IPS-NIHi7 (cell line): ENCODE data around the gene BCL2L14.
"Not testable (repeated sequence)": the region's sequence is repeated elsewhere in the genome, so short reads cannot be mapped to it uniquely, and the experiment has no call there.

ENCODE experiments used
- DNase-seq: peaks from one replicate; pipeline ENCODE4 v3.0.0; 2012; ENCODE audit warnings: mixed read lengths; ENCODE audit errors: extremely low spot score

The BCL2L14 gene

GRCh38 chr12:12108441-12109058, 37.8 kb downstream of the BCL2L14 start:
- DNase-seq: no peak

DNA sequence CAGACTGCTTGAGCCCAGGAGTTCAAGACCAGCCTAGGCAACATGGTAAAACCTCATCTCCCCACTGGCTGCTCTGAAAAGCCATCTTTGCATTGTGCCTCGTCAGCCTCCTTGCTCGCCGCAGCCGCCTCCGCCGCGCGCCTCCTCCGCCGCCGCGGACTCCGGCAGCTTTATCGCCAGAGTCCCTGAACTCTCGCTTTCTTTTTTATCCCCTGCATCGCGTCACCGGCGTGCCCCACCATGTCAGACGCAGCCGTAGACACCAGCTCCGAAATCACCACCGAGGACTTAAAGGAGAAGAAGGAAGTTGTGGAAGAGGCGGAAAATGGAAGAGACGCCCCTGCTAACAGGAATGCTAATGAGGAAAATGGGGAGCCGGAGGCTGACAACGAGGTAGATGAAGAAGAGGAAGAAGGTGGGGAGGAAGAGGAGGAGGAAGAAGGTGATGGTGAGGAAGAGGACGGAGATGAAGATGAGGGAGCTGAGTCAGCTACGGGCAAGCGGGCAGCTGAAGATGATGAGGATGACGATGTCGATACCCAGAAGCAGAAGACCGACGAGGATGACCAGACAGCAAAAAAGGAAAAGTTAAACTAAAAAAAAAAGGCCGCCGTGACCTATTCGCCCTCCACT, 40.3 kb downstream of the BCL2L14 start:
- not testable (repeated sequence) for DNase-seq

GRCh38 chr12:12115514-12115913, 44.8 kb downstream of the BCL2L14 start:
- no peak for DNase-seq

GRCh38 chr12:12116677-12117076, 45.9 kb downstream of the BCL2L14 start:
- DNase-seq: no peak

GRCh38 chr12:12121061-12121460, 50.3 kb downstream of the BCL2L14 start:
- DNase-seq: no peak

DNA sequence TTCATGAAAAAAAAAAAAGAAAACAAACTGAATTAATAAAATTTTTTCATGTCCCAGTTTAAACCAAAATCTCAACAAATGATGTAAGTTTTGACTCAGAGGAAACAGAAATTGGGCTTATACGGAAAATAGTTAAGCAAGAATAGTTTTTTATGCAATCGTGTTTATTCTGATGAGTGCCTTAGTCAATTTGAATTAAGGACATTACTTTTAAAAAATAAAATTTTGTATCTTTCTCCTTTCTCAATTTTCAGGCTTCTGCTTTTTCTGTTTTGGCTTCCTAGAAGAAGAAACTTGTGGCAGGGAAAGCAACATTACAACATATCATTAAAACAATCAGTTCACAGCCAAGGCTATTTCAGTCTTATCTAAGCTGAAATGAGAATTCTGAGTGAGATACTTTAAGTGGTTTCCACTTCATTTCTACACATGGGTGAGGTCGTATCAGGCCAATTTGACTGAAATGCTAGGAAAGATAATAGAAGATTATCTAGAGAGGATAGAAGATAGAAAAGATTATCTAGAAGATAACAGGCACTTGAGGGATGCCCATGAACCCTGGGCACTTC, 52.4 kb downstream of the BCL2L14 start:
- no peak for DNase-seq

- no peak for DNase-seq
Observed at GRCh38 chr12:12126551-12126950, 55.8 kb downstream of the BCL2L14 start.

GRCh38 chr12:12127304-12127703, 56.6 kb downstream of the BCL2L14 start:
- DNase-seq: no peak

DNA sequence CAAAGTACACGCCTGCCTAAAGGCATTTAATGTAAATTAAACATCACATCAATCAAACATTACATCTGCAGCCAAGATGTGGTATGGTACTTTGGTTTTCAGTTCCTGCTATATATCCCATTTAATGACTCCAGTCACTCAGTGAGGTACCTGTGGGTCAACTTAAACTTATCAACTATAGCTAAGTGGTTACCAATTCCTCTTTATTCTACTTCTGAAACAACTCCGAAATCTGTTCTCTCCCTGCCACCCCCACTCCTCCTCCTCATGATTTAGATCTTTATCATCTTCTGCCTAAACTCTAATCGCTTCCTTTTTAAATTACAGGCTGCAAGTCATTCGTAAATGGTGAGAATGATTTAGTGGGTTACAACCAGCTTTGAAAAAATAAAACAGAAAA, 57.9 kb downstream of the BCL2L14 start:
- no peak for DNase-seq

DNA sequence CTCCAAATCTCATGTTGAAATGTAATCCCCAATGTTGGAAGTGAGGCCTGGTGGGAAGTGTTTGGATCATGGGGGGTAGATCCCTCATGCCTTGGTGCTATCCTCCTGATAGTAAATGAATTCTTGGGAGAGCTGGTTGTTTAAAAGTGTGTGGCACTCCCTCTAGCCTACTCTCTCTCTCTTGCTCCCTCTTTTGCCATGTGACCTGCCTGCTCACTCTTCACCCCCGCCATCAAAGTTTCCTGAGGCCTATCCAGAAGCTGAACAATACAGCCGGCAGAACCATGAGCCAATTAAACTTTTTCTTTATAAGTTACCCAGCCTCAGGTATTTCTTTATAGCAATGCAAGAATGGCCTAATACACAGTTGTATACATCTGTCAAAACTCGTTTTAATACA, 62.5 kb downstream of the BCL2L14 start:
- no peak for DNase-seq

DNA sequence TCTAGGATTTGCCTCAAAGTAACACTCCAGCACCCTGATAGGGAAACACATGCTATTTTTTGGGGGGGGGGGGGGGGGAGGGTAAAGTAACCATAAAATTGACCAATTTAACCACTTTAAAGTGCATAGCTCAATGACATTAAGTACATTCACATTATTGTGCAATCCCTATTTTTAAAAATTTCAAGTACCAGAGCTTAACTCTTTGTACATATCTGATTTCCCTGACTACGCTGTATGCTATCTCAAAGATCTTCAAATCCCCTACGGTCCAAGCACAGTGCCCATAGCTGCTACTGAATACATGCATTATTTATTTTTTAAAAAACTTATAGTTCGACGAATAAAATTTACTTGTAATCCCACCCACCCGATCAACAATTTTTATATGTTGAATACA, 63.0 kb downstream of the BCL2L14 start:
- no peak for DNase-seq

DNA sequence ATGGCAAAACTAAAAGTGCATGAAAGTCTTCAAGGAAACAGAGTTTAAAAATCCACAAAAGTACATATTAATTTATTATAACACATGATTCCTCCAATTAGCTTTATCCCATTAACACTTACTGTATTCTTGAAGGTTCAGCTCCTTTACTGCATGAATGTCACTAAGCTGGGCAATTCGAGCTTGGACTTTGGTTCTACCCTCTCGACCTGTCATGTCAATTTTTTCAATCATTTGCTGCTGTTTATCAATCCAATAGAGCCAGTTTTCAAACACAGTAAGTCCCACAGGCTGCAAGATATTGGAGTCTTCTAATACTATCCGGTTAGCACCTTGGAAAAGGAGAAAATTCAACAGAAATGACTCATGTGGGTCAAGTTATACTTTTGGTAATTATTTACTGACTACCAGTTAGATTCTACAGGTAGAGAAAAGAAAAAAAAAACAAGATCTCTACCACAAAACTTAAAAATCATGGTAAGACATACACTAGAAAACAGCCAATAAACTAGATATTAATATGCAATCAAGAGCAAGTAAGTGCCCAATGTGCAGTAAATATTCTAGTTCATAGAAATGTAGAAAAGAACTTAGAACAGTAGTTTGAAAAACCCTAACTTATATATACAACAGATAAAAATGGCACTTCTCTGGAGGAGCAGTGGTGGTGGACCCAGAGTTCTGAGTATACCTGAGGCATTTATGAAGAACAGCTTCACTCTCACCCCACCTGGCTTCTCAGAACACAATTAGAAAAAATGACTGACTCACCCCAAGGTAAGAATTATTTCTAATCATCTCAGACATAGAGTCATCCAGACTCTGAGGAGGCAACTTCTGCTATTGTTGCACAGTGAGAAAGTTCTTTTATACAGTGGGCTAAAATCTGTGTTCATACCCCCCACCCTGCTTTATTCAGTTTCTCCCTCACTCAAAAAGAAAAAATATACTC, 67.7 kb downstream of the BCL2L14 start:
- DNase-seq: no peak

GRCh38 chr12:12141000-12141399, 70.3 kb downstream of the BCL2L14 start:
- no peak for DNase-seq

GRCh38 chr12:12144531-12144930, 73.8 kb downstream of the BCL2L14 start:
- DNase-seq: not testable (repeated sequence)

GRCh38 chr12:12147111-12147510, 76.4 kb downstream of the BCL2L14 start:
- DNase-seq: no peak
